Glutamatergic neuron (in vitro differentiated cells): Measurements from ENCODE around the gene SMPDL3A. TPM values are rescaled to one million over a fixed set of nuclear protein-coding genes. Genes with fewer than 3 reads are reported as not detected.

ENCODE experiments used
- DNase-seq: peaks from one replicate; pipeline ENCODE4 v3.0.0; 2022
- H3K27ac Mint-ChIP-seq: one replicate; pipeline ENCODE4 v1.8.0; 2020; ENCODE audit warnings: mild to moderate bottlenecking, mixed read lengths, inconsistent platforms; ENCODE audit not compliant: unreplicated experiment
- H3K27me3 Mint-ChIP-seq: one replicate; pipeline ENCODE4 v1.8.0; 2020; ENCODE audit warnings: mild to moderate bottlenecking, moderate library complexity, mixed read lengths, inconsistent platforms; ENCODE audit not compliant: unreplicated experiment
- H3K36me3 Mint-ChIP-seq: one replicate; pipeline ENCODE4 v1.8.0; 2020; ENCODE audit warnings: mild to moderate bottlenecking, mixed read lengths, inconsistent platforms; ENCODE audit not compliant: unreplicated experiment
- H3K4me1 Mint-ChIP-seq: one replicate; pipeline ENCODE4 v1.8.0; 2020; ENCODE audit warnings: mild to moderate bottlenecking, low read depth, mixed read lengths, inconsistent platforms; ENCODE audit not compliant: unreplicated experiment
- H3K4me3 Mint-ChIP-seq: one replicate; pipeline ENCODE4 v1.8.0; 2020; ENCODE audit warnings: mild to moderate bottlenecking, mixed read lengths, inconsistent platforms; ENCODE audit not compliant: unreplicated experiment
- H3K9me3 Mint-ChIP-seq: one replicate; pipeline ENCODE4 v1.8.0; 2020; ENCODE audit warnings: mild to moderate bottlenecking, moderate library complexity, mixed read lengths, inconsistent platforms; ENCODE audit not compliant: unreplicated experiment
- CTCF ChIP-seq: fragments of 200-600 bp; sonication (generic); IDR thresholded peaks from one replicate; pipeline ENCODE4 v1.5.0; 2021; ENCODE audit not compliant: partially characterized antibody, unreplicated experiment
- total RNA-seq: library from RNA; stranded (reverse); fragmentation: NEBNext Ultra II Directional; extraction: Animal tissue kit (Norgen Biotek cat#: 25700); gene quantifications from one replicate; pipeline ENCODE4 v1.2.1, GENCODE V29; 2021; ENCODE audit not compliant: unreplicated experiment

Gene SMPDL3A
- total RNA-seq, 1 donor from 2014 or later = 10.0 TPM

- Mint-ChIP-seq H3K27me3 (peaks cover 2% of the 10 kb centered on the region), H3K27ac (no peak overlapping the region), H3K36me3 (no peaks in the 10 kb centered on the region), H3K4me1 (peaks cover 7% of the 10 kb centered on the region), H3K4me3 (no peak overlapping the region), H3K9me3 (no peaks in the 10 kb centered on the region)
- TF ChIP-seq CTCF = no peak
- no peak for DNase-seq
These were observed 29.8 kb downstream of the SMPDL3A start for GRCh38 chr6:122818866-122819265.

- no peak for TF ChIP-seq CTCF
- Mint-ChIP-seq H3K4me1 (peaks cover 7% of the 10 kb centered on the region), H3K36me3 (no peaks in the 10 kb centered on the region), H3K4me3 (no peak overlapping the region), H3K27me3 (peaks cover 2% of the 10 kb centered on the region), H3K9me3 (no peaks in the 10 kb centered on the region), H3K27ac (no peak overlapping the region)
- no peak for DNase-seq
These were observed 32.0 kb downstream of the SMPDL3A start for GRCh38 chr6:122821095-122821494.

DNA sequence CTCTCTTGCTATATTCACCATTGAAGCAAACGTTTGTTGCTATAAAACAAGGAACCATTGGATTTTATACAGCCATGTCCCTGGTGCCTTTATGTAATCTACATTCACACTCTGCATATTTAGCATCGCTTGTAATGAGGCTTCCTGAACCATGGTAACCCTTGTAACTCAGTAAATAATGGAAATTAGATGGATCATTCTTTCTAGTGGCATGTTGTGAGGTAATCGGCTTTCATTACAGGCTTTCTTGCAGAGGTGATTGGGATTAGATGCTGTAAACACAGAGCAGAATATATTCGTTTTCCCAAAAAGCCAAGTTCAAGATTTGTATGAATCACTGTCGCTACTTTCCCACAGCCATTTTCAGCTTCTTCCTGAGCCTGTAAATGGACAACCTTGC lies 36.1 kb downstream of the SMPDL3A start:
- no peak overlapping the region for H3K4me3 Mint-ChIP-seq
- H3K36me3 Mint-ChIP-seq = no peaks in the 10 kb centered on the region
- peaks cover 5% of the 10 kb centered on the region for H3K4me1 Mint-ChIP-seq
- H3K27me3 Mint-ChIP-seq = no peaks in the 10 kb centered on the region
- no peaks in the 10 kb centered on the region for H3K9me3 Mint-ChIP-seq
- no peak for TF ChIP-seq CTCF
- no peak for DNase-seq
- H3K27ac Mint-ChIP-seq = no peak overlapping the region

- H3K4me1 Mint-ChIP-seq = peaks cover 15% of the 10 kb centered on the region
- H3K9me3 Mint-ChIP-seq = no peaks in the 10 kb centered on the region
- H3K27ac Mint-ChIP-seq = no peak overlapping the region
- H3K4me3 Mint-ChIP-seq = no peak overlapping the region
- no peaks in the 10 kb centered on the region for H3K36me3 Mint-ChIP-seq
- no peak for DNase-seq
- TF ChIP-seq CTCF = no peak
- H3K27me3 Mint-ChIP-seq = no peaks in the 10 kb centered on the region
These were observed 40.4 kb downstream of the SMPDL3A start for GRCh38 chr6:122829456-122829855.

DNA sequence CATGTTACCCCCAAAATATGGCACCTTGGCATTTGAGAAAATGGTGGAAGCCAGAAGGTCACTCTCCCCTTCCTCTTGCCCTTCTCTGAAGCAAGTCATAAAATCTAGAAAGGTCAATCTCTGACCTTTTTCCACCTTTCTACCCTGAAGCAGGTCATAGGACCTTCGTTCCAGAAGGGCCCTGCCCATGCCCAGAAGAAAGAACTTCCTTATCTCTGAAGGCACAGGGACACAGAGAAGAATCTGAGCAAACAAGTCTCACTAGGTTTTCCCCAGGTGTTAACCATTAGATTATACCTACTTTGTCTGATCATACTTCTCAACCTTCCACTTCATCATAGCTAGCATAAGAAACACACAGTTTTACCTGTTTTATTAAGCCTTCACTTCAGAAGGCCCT lies 42.5 kb downstream of the SMPDL3A start:
- H3K9me3 Mint-ChIP-seq = no peaks in the 10 kb centered on the region
- DNase-seq = no peak
- H3K4me3 Mint-ChIP-seq = no peak overlapping the region
- H3K27me3 Mint-ChIP-seq = no peaks in the 10 kb centered on the region
- peaks cover 15% of the 10 kb centered on the region for H3K4me1 Mint-ChIP-seq
- no peak overlapping the region for H3K27ac Mint-ChIP-seq
- no peaks in the 10 kb centered on the region for H3K36me3 Mint-ChIP-seq
- TF ChIP-seq CTCF = no peak
